HL-60 (cell line): Measurements from ENCODE around the gene ARAP2.

Experiments
- DNase-seq, 2 experiments: peaks; one replicate each; pipeline ENCODE4 v3.0.0-alpha.2; 2010 to 2020; ENCODE audit warnings: low read depth in 1 of 2, low spot score in 1 of 2
- H3K27ac ChIP-seq: fragments of 250-450 bp; sonication (Bioruptor Pico); replicated peaks from 2 replicates; pipeline ENCODE4 v1.5.1; 2020; ENCODE audit warnings: mild to moderate bottlenecking, moderate library complexity
- H3K27me3 ChIP-seq: fragments of 250-450 bp; sonication (Bioruptor Pico); 2 replicates; pipeline ENCODE4 v1.5.1; 2021; ENCODE audit warnings: mild to moderate bottlenecking, moderate library complexity; ENCODE audit not compliant: insufficient read depth, poor library complexity, severe bottlenecking
- H3K4me3 ChIP-seq: replicated peaks from 2 replicates; pipeline ENCODE4 v1.5.1; 2011; ENCODE audit warnings: mild to moderate bottlenecking, control low read depth, low read length; ENCODE audit not compliant: insufficient read depth
- GABPA ChIP-seq: IDR thresholded peaks from 2 replicates; pipeline ENCODE4 v1.6.1; 2012; ENCODE audit warnings: low read depth
- POLR2AphosphoS5 ChIP-seq: IDR thresholded peaks from 2 replicates; pipeline ENCODE4 v1.6.1; 2012; ENCODE audit warnings: low read depth
- SPI1 ChIP-seq: IDR thresholded peaks from 2 replicates; pipeline ENCODE4 v1.6.1; 2012; ENCODE audit warnings: low read depth, mild to moderate bottlenecking, borderline replicate concordance
- TF ChIP-seq, protein P1 (sequence below): IDR thresholded peaks from 2 replicates; pipeline ENCODE4 v1.6.1; 2012; ENCODE audit warnings: low read depth; ENCODE audit not compliant: insufficient replicate concordance
- TF ChIP-seq, protein P2 (sequence below): IDR thresholded peaks from one replicate; pipeline ENCODE4 v1.5.1; 2011; ENCODE audit warnings: low read length, control low read depth, inconsistent platforms; ENCODE audit not compliant: insufficient read depth

The ARAP2 gene

DNA sequence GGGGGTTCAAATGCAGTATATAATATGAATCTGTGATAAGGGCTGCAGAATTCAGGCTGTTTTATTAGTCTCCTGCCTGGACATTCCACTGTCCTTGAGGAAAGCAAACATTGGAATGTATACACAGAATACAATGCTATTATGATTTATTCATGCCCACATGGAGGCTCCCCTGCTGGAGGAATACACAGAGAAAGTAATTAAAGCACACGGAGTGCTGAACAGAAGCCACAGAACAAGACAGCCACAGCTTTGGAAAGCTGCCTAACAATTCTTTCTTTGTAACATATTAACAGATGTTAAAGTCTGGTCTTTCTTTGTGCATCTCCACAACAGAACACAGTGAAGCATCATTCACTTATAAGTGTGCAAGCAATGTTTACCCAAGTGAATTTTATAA lies 155.8 kb downstream of the ARAP2 start:
- DNase-seq: no peak
- Histone ChIP-seq H3K27me3 (no peaks in the 10 kb centered on the region), H3K4me3 (no peak overlapping the region), H3K27ac (no peak overlapping the region)
- TF ChIP-seq POLR2AphosphoS5 (no peak), SPI1 (no peak), GABPA (no peak)
- TF ChIP-seq, protein P1, sequence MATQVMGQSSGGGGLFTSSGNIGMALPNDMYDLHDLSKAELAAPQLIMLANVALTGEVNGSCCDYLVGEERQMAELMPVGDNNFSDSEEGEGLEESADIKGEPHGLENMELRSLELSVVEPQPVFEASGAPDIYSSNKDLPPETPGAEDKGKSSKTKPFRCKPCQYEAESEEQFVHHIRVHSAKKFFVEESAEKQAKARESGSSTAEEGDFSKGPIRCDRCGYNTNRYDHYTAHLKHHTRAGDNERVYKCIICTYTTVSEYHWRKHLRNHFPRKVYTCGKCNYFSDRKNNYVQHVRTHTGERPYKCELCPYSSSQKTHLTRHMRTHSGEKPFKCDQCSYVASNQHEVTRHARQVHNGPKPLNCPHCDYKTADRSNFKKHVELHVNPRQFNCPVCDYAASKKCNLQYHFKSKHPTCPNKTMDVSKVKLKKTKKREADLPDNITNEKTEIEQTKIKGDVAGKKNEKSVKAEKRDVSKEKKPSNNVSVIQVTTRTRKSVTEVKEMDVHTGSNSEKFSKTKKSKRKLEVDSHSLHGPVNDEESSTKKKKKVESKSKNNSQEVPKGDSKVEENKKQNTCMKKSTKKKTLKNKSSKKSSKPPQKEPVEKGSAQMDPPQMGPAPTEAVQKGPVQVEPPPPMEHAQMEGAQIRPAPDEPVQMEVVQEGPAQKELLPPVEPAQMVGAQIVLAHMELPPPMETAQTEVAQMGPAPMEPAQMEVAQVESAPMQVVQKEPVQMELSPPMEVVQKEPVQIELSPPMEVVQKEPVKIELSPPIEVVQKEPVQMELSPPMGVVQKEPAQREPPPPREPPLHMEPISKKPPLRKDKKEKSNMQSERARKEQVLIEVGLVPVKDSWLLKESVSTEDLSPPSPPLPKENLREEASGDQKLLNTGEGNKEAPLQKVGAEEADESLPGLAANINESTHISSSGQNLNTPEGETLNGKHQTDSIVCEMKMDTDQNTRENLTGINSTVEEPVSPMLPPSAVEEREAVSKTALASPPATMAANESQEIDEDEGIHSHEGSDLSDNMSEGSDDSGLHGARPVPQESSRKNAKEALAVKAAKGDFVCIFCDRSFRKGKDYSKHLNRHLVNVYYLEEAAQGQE: no peak
- TF ChIP-seq, protein P2, sequence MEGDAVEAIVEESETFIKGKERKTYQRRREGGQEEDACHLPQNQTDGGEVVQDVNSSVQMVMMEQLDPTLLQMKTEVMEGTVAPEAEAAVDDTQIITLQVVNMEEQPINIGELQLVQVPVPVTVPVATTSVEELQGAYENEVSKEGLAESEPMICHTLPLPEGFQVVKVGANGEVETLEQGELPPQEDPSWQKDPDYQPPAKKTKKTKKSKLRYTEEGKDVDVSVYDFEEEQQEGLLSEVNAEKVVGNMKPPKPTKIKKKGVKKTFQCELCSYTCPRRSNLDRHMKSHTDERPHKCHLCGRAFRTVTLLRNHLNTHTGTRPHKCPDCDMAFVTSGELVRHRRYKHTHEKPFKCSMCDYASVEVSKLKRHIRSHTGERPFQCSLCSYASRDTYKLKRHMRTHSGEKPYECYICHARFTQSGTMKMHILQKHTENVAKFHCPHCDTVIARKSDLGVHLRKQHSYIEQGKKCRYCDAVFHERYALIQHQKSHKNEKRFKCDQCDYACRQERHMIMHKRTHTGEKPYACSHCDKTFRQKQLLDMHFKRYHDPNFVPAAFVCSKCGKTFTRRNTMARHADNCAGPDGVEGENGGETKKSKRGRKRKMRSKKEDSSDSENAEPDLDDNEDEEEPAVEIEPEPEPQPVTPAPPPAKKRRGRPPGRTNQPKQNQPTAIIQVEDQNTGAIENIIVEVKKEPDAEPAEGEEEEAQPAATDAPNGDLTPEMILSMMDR: no peak

DNA sequence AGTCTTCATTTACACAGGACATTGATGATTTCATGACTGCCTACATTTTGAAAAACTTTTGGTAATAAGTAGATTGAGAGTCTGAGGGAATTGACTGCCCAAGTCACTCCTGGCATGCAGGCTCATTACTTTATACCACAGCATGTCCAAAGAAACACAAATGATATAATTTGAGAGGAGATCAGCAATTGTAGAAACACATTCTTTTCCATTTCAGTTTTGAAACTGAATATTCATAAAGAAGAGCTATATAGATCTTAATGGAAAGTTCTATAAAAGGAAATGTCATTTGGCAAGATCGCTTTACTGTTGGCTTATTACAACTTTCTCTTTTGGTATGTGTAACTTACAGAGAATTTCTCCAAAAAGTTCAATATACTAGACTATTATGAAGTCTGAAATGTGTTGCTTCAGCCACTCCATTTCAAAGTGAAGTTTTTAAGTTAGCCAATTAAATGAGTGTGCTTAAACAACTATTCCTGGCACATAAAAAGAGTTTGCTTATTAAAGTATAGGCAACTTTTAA lies 158.0 kb downstream of the ARAP2 start:
- DNase-seq: no peak
- TF ChIP-seq, protein P1: no peak
- TF ChIP-seq, protein P2: no peak
- no peak for TF ChIP-seq GABPA
- TF ChIP-seq SPI1: no peak
- no peak for TF ChIP-seq POLR2AphosphoS5
- no peak overlapping the region for H3K27ac ChIP-seq
- H3K4me3 ChIP-seq: no peak overlapping the region
- no peaks in the 10 kb centered on the region for H3K27me3 ChIP-seq

DNA sequence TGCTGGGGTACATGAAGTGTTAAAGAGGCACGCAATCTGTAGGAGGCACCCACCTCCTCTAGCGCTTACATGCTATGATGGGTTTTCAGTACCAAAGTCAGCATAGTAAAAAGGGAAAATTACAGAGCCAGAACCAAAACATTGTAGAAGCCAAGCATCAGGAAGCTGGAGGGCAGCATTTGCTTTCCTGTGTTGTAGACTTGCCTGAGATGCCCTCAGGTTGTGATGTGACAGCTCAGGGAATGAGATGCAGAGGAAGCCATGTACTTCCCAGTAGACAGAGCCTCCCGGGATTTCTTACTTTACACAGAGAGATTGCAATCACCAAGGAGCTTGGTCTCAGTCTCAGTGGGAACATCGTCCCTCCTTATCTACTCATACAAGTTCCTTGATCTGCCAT lies 161.5 kb downstream of the ARAP2 start:
- Histone ChIP-seq H3K27me3 (no peaks in the 10 kb centered on the region), H3K27ac (no peak overlapping the region), H3K4me3 (no peak overlapping the region)
- DNase-seq: no peak
- TF ChIP-seq, protein P2: no peak
- TF ChIP-seq, protein P1: no peak
- TF ChIP-seq GABPA (no peak), POLR2AphosphoS5 (no peak), SPI1 (no peak)
